WTC11 (cell line): ENCODE data around the gene PPP4R4. TPM values are rescaled to one million over a fixed set of nuclear protein-coding genes. Genes with fewer than 3 reads are reported as not detected.
A peak's percentile ranks its signal among the peaks of the same experiment; 100 is the strongest.

ENCODE experiments used
- ATAC-seq: fragments of 200-7000 bp; cut with Tn5 transposase; 2 replicates; pipeline ENCODE4 v1.10.0; 2021; ENCODE audit warnings: mild to moderate bottlenecking, moderate library complexity
- CTCF ChIA-PET: fragments of 300-600 bp; sonication (Branson Sonifier 250); formaldehyde crosslinking; loops from one replicate; lab custom pipeline; 2021; ENCODE audit warnings: antibody characterized with exemption; lab: Charles Lee
- POLR2A ChIA-PET: fragments of 350-600 bp; sonication (Branson Sonifier 250); formaldehyde crosslinking; loops from one replicate; lab custom pipeline; 2021; ENCODE audit warnings: antibody characterized with exemption; lab: Charles Lee
- DNase-seq: peaks from one replicate; pipeline ENCODE4 v3.0.0; 2021; ENCODE audit warnings: low spot score
- H3K27ac Mint-ChIP-seq: 2 replicates; pipeline ENCODE4 v1.8.0; 2021; ENCODE audit warnings: mixed read lengths
- H3K27me3 Mint-ChIP-seq: 2 replicates; pipeline ENCODE4 v1.8.0; 2021; ENCODE audit warnings: low read depth, mild to moderate bottlenecking, moderate library complexity, mixed read lengths
- H3K36me3 Mint-ChIP-seq: 2 replicates; pipeline ENCODE4 v1.8.0; 2021; ENCODE audit warnings: mixed read lengths
- H3K4me1 Mint-ChIP-seq: 2 replicates; pipeline ENCODE4 v1.8.0; 2022; ENCODE audit warnings: mixed read lengths
- H3K4me3 Mint-ChIP-seq: 2 replicates; pipeline ENCODE4 v1.8.0; 2021; ENCODE audit warnings: mild to moderate bottlenecking, moderate library complexity, mixed read lengths
- H3K9me3 Mint-ChIP-seq: 2 replicates; pipeline ENCODE4 v1.8.0; 2021; ENCODE audit warnings: mixed read lengths
- CBFB ChIP-seq: sonication (generic); formaldehyde crosslinking; IDR thresholded peaks from 2 replicates; pipeline ENCODE4 v1.8.1; 2022; ENCODE audit warnings: mild to moderate bottlenecking, low read depth, missing genetic modification reagents
- CREB1 ChIP-seq: sonication (generic); formaldehyde crosslinking; IDR thresholded peaks from 2 replicates; pipeline ENCODE4 v1.8.0; 2023; ENCODE audit warnings: mild to moderate bottlenecking, missing genetic modification reagents
- ELF4 ChIP-seq: sonication (generic); formaldehyde crosslinking; IDR thresholded peaks from 2 replicates; pipeline ENCODE4 v1.8.1; 2022; ENCODE audit warnings: low read depth, mild to moderate bottlenecking, moderate library complexity, missing genetic modification reagents
- FOXJ3 ChIP-seq: sonication (generic); formaldehyde crosslinking; IDR thresholded peaks from 2 replicates; pipeline ENCODE4 v1.9.0; 2021; ENCODE audit warnings: missing genetic modification reagents, mild to moderate bottlenecking, borderline replicate concordance
- FOXK1 ChIP-seq: sonication (generic); formaldehyde crosslinking; IDR thresholded peaks from 2 replicates; pipeline ENCODE4 v1.8.0; 2022; ENCODE audit warnings: mild to moderate bottlenecking, moderate library complexity, missing genetic modification reagents
- GRHL2 ChIP-seq: fragments of 250-450 bp; sonication (Bioruptor Pico); IDR thresholded peaks from 2 replicates; pipeline ENCODE4 v1.8.0; 2022; ENCODE audit warnings: mild to moderate bottlenecking, moderate library complexity; ENCODE audit not compliant: insufficient replicate concordance, severe bottlenecking
- JUN ChIP-seq: sonication (generic); formaldehyde crosslinking; IDR thresholded peaks from 2 replicates; pipeline ENCODE4 v1.8.0; 2023; ENCODE audit warnings: mild to moderate bottlenecking, missing genetic modification reagents
- NFE2L1 ChIP-seq: sonication (generic); formaldehyde crosslinking; IDR thresholded peaks from 2 replicates; pipeline ENCODE4 v1.8.1; 2023; ENCODE audit warnings: missing genetic modification reagents
- NR1H2 ChIP-seq: sonication (generic); formaldehyde crosslinking; IDR thresholded peaks from 2 replicates; pipeline ENCODE4 v1.9.0; 2021; ENCODE audit warnings: mild to moderate bottlenecking, moderate library complexity, missing genetic modification reagents
- PRRX2 ChIP-seq: fragments of 250-450 bp; sonication (Bioruptor Pico); IDR thresholded peaks from 2 replicates; pipeline ENCODE4 v1.8.0; 2021; ENCODE audit warnings: mild to moderate bottlenecking
- SMAD3 ChIP-seq: sonication (generic); formaldehyde crosslinking; IDR thresholded peaks from 2 replicates; pipeline ENCODE4 v1.8.0; 2022; ENCODE audit warnings: missing genetic modification reagents, mild to moderate bottlenecking, borderline replicate concordance
- TCF7 ChIP-seq: sonication (generic); formaldehyde crosslinking; IDR thresholded peaks from 2 replicates; pipeline ENCODE4 v1.8.0; 2022; ENCODE audit warnings: mild to moderate bottlenecking, low read depth, missing genetic modification reagents, moderate library complexity
- ZNF232 ChIP-seq: sonication (generic); formaldehyde crosslinking; IDR thresholded peaks from 2 replicates; pipeline ENCODE4 v1.8.0; 2022; ENCODE audit warnings: mild to moderate bottlenecking, missing genetic modification reagents
- ZNF396 ChIP-seq: fragments of 250-450 bp; sonication (Bioruptor Pico); IDR thresholded peaks from 2 replicates; pipeline ENCODE4 v1.8.0; 2021; ENCODE audit warnings: mild to moderate bottlenecking, moderate library complexity, borderline replicate concordance
- ZNF416 ChIP-seq: fragments of 250-450 bp; sonication (Bioruptor Pico); IDR thresholded peaks from 2 replicates; pipeline ENCODE4 v1.9.0; 2021; ENCODE audit warnings: mild to moderate bottlenecking, inconsistent platforms
- ZNF671 ChIP-seq: fragments of 250-450 bp; sonication (Bioruptor Pico); IDR thresholded peaks from 2 replicates; pipeline ENCODE4 v1.8.0; 2021; ENCODE audit warnings: mild to moderate bottlenecking
- total RNA-seq: library from RNA; stranded (reverse); gene quantifications from 3 replicates; pipeline ENCODE4 v1.2.3, GENCODE V29; 2021
- TF ChIP-seq, protein P1 (sequence below): sonication (generic); formaldehyde crosslinking; IDR thresholded peaks from 2 replicates; pipeline ENCODE4 v1.8.1; 2022; ENCODE audit warnings: missing genetic modification reagents, borderline replicate concordance
- TF ChIP-seq, protein P2 (sequence below): sonication (generic); formaldehyde crosslinking; IDR thresholded peaks from 2 replicates; pipeline ENCODE4 v1.8.1; 2022; ENCODE audit warnings: low read depth, mild to moderate bottlenecking, moderate library complexity, missing genetic modification reagents, borderline replicate concordance
- TF ChIP-seq, protein P3 (sequence below): fragments of 200-600 bp; IDR thresholded peaks from 2 replicates; pipeline ENCODE4 v1.8.0; 2022; ENCODE audit warnings: antibody characterized with exemption
- TF ChIP-seq, protein P4 (sequence below): sonication (generic); formaldehyde crosslinking; IDR thresholded peaks from 2 replicates; pipeline ENCODE4 v1.8.0; 2023; ENCODE audit warnings: missing genetic modification reagents, mild to moderate bottlenecking, borderline replicate concordance
- TF ChIP-seq, protein P5 (sequence below): sonication (generic); formaldehyde crosslinking; IDR thresholded peaks from 2 replicates; pipeline ENCODE4 v1.8.1; 2022; ENCODE audit warnings: mild to moderate bottlenecking, moderate library complexity, missing genetic modification reagents
- TF ChIP-seq, protein P6 (sequence below): sonication (generic); formaldehyde crosslinking; conservative IDR thresholded peaks from 2 replicates; pipeline ENCODE4 v1.8.1; 2022; ENCODE audit warnings: mild to moderate bottlenecking, missing genetic modification reagents

Gene PPP4R4
- total RNA-seq, 1 experiment from 2014 or later, result 9.6 TPM

DNA sequence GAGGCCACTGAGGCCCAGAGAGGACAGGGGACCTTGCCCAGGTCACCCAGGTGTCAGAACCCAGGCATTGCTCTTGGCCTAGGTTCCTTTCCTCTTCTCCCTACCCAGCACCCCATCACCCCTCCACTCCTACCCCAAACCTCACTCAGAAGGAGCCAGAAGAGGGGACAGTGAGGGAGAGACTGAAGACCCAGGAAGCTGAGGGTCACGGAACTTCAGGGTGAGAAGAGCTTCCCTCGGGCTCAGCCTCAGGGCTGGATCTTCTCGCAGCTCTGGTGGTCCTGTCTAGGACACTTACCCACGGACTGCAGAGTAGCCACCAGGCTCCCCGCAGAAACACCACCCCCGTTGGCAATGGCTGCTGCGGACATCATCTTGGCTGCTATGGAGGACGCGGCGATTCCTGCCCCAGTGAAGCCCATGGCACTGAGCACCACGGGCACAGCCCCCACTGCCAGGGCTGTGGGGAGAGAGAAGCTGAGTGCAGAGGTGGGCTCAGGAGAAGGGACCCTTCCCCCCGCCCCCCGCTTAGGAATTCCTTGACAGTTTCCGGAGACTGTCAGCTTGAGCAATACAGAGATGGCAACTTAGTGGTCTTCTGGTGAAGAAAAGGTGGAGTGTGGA lies 45.8 kb upstream of the PPP4R4 start:
- ATAC-seq (no peak), DNase-seq (no peak)
- Mint-ChIP-seq H3K27ac (peak overlapping the region; percentile 17; the same call in 1 of the 2 replicates), H3K9me3 (no peaks in the 10 kb centered on the region), H3K36me3 (no peaks in the 10 kb centered on the region), H3K27me3 (peaks cover 8% of the 10 kb centered on the region), H3K4me1 (peaks cover 11% of the 10 kb centered on the region), H3K4me3 (peak overlapping the region; percentile 75)
- ChIA-PET POLR2A (interaction anchor here (0.6 to 1.7 kb wide), 2 partner anchors 42 to 47 kb away, joined by 3 to 5 read pairs; partner anchors contain the start of genes DDX24 and IFI27L1), CTCF (interaction anchor here (0.6 to 2.8 kb wide), 11 partner anchors 9 to 189 kb away, joined by 3 to 15 read pairs (median 6); partner anchors contain the start of genes DDX24 and IFI27L1)
- TF ChIP-seq ELF4 (no peak), ZNF232 (no peak), TCF7 (CRISPR knock-in tag) (no peak), NR1H2 (CRISPR knock-in tag) (no peak), ZNF396 (CRISPR knock-in tag) (no peak), FOXK1 (CRISPR knock-in tag) (no peak), SMAD3 (CRISPR knock-in tag) (no peak), CBFB (CRISPR knock-in tag) (no peak)
- TF ChIP-seq, protein P1, sequence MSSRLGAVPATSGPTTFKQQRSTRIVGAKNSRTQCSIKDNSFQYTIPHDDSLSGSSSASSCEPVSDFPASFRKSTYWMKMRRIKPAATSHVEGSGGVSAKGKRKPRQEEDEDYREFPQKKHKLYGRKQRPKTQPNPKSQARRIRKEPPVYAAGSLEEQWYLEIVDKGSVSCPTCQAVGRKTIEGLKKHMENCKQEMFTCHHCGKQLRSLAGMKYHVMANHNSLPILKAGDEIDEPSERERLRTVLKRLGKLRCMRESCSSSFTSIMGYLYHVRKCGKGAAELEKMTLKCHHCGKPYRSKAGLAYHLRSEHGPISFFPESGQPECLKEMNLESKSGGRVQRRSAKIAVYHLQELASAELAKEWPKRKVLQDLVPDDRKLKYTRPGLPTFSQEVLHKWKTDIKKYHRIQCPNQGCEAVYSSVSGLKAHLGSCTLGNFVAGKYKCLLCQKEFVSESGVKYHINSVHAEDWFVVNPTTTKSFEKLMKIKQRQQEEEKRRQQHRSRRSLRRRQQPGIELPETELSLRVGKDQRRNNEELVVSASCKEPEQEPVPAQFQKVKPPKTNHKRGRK (CRISPR knock-in tag), result no peak
- TF ChIP-seq, protein P2, sequence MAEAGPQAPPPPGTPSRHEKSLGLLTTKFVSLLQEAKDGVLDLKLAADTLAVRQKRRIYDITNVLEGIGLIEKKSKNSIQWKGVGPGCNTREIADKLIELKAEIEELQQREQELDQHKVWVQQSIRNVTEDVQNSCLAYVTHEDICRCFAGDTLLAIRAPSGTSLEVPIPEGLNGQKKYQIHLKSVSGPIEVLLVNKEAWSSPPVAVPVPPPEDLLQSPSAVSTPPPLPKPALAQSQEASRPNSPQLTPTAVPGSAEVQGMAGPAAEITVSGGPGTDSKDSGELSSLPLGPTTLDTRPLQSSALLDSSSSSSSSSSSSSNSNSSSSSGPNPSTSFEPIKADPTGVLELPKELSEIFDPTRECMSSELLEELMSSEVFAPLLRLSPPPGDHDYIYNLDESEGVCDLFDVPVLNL (CRISPR knock-in tag), result no peak

DNA sequence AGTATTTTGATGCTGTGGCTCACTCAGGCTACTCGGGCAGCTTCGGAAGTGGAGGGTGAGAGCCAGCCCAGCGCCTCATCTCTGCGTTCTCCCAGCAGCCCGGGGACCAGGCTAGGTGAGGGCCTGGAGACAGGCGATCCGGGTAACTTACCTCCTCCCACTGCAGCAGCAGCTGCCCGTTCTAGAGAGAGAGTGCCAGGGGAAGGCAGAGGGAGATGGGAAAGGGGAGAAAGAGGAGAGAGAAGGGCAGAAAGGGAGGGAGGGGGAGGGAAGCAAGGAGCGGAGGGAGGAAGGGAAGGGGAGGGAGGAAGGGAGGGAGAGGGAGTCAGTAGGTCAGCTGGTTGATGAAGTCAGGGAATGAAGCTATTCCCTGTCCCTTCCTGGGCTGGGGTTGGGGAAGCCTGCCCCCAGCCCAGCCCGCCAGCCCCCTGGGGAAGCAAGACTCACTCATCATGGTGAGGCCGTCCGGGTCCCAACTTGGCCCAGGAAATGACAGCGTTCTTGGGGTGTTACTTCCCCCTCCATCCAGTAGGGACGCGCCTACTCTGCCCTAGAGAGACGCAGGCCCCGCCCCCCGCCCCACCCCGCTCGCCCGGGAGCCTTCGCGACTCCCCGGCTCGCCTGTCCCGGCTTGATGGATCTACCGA lies 44.9 kb upstream of the PPP4R4 start, which contains the start of gene IFI27L2:
Gene IFI27L2 (minus strand): TSS at position 494 of the 647 bp plus-strand sequence. CDS start 40 bp downstream, at position 454.
- Mint-ChIP-seq H3K4me1 (peaks cover 11% of the 10 kb centered on the region), H3K27me3 (peaks cover 8% of the 10 kb centered on the region), H3K36me3 (no peaks in the 10 kb centered on the region), H3K4me3 (peak within 1 kb of the TSS; percentile 75), H3K9me3 (no peaks in the 10 kb centered on the region), H3K27ac (peak within 1 kb of the TSS; percentile 86)
- ChIA-PET CTCF (interaction anchor here (0.6 to 2.8 kb wide), 28 partner anchors 9 to 1191 kb away, joined by 3 to 15 read pairs (median 4); partner anchors contain the start of genes CLMN, DDX24, IFI27 and IFI27L1), POLR2A (interaction anchor here (0.5 to 1.7 kb wide), 2 partner anchors 48 to 415 kb away, joined by 5 to 8 read pairs; partner anchors contain the start of genes DDX24 and IFI27L1)
- ATAC-seq (peak; percentile 86), DNase-seq (peak; percentile 76)
- TF ChIP-seq NR1H2 (CRISPR knock-in tag) (no peak), ZNF671 (no peak), CREB1 (CRISPR knock-in tag) (no peak), JUN (no peak), FOXJ3 (CRISPR knock-in tag) (no peak), ELF4 (no peak), ZNF416 (CRISPR knock-in tag) (no peak), FOXK1 (CRISPR knock-in tag) (no peak), PRRX2 (CRISPR knock-in tag) (no peak), NFE2L1 (CRISPR knock-in tag) (no peak), GRHL2 (CRISPR knock-in tag) (no peak)
- TF ChIP-seq, protein P3, sequence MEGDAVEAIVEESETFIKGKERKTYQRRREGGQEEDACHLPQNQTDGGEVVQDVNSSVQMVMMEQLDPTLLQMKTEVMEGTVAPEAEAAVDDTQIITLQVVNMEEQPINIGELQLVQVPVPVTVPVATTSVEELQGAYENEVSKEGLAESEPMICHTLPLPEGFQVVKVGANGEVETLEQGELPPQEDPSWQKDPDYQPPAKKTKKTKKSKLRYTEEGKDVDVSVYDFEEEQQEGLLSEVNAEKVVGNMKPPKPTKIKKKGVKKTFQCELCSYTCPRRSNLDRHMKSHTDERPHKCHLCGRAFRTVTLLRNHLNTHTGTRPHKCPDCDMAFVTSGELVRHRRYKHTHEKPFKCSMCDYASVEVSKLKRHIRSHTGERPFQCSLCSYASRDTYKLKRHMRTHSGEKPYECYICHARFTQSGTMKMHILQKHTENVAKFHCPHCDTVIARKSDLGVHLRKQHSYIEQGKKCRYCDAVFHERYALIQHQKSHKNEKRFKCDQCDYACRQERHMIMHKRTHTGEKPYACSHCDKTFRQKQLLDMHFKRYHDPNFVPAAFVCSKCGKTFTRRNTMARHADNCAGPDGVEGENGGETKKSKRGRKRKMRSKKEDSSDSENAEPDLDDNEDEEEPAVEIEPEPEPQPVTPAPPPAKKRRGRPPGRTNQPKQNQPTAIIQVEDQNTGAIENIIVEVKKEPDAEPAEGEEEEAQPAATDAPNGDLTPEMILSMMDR, result peak; percentile 19; the same call in 1 of the 2 replicates
- TF ChIP-seq, protein P4, sequence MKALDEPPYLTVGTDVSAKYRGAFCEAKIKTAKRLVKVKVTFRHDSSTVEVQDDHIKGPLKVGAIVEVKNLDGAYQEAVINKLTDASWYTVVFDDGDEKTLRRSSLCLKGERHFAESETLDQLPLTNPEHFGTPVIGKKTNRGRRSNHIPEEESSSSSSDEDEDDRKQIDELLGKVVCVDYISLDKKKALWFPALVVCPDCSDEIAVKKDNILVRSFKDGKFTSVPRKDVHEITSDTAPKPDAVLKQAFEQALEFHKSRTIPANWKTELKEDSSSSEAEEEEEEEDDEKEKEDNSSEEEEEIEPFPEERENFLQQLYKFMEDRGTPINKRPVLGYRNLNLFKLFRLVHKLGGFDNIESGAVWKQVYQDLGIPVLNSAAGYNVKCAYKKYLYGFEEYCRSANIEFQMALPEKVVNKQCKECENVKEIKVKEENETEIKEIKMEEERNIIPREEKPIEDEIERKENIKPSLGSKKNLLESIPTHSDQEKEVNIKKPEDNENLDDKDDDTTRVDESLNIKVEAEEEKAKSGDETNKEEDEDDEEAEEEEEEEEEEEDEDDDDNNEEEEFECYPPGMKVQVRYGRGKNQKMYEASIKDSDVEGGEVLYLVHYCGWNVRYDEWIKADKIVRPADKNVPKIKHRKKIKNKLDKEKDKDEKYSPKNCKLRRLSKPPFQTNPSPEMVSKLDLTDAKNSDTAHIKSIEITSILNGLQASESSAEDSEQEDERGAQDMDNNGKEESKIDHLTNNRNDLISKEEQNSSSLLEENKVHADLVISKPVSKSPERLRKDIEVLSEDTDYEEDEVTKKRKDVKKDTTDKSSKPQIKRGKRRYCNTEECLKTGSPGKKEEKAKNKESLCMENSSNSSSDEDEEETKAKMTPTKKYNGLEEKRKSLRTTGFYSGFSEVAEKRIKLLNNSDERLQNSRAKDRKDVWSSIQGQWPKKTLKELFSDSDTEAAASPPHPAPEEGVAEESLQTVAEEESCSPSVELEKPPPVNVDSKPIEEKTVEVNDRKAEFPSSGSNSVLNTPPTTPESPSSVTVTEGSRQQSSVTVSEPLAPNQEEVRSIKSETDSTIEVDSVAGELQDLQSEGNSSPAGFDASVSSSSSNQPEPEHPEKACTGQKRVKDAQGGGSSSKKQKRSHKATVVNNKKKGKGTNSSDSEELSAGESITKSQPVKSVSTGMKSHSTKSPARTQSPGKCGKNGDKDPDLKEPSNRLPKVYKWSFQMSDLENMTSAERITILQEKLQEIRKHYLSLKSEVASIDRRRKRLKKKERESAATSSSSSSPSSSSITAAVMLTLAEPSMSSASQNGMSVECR (CRISPR knock-in tag), result no peak
- TF ChIP-seq, protein P5, sequence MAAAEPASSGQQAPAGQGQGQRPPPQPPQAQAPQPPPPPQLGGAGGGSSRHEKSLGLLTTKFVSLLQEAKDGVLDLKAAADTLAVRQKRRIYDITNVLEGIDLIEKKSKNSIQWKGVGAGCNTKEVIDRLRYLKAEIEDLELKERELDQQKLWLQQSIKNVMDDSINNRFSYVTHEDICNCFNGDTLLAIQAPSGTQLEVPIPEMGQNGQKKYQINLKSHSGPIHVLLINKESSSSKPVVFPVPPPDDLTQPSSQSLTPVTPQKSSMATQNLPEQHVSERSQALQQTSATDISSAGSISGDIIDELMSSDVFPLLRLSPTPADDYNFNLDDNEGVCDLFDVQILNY (CRISPR knock-in tag), result no peak
- TF ChIP-seq, protein P6, sequence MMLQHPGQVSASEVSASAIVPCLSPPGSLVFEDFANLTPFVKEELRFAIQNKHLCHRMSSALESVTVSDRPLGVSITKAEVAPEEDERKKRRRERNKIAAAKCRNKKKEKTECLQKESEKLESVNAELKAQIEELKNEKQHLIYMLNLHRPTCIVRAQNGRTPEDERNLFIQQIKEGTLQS, result no peak
